Iris pigment epithelial cell (primary cell): ENCODE data around the gene BSND.

Experiments used
- DNase-seq: peaks from one replicate; pipeline ENCODE4 v3.0.0-alpha.2; 2011; ENCODE audit warnings: low read depth

Gene BSND

DNA sequence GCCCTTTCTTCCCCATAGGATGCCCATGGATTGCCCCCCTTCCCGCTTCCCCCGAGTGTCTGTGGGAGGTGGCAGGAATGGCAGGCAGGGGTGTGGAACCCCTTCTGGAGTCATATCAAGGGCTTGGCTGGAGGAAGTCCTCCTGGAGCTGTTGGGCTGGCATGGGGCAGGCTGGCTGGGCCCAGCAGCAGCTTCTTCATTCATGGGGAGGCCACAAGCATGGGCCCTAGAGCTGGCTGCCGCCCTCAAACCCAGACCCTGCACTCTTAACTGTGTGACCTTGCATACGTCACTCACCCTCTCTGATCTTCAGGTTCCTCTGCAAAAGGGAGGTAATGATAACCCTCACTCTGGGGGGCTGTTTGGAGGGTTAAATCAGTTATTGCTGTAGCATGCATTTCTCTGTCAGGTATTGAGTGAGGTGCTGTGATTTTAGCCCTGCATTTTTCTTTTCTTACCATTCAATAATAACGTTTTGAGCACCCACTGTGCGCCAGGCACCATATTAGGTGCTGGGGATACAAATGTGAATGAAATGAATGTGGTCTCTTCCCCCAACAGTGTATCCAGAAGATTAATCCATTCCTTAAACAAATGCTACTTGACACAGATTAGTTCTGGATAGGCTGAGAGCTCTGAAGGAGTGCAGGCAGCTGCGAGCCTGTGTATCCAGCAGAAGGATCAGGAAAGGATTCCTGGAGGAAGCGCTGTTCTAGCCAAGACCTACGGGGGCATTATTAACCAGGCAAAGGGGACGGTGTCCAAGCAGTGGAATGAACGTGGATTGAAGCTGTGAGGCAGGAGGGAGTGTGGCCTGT is 49.9 kb downstream of the BSND start:
- DNase-seq = no peak

GRCh38 chr1:55049271-55049913 is 50.7 kb downstream of the BSND start:
- DNase-seq = no peak

DNA sequence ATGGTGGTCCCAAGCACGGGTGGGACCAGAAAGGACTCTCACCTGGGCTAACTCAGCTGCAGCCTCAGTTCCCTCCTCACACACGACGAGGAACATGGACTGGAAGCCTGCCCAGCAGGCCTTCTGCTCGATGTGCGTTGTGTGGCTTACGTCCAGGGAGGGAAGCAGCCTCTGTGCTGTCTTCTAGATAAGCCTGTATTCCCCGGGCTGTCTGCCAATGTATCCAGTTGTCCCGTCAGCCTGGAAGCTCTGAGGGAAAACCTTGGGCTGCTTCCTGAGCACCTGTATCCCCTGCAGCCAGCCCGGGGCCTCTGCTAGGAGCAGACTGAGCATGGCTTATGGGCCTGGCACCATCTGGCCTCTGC is 51.2 kb downstream of the BSND start:
- DNase-seq = peak; percentile 58

DNA sequence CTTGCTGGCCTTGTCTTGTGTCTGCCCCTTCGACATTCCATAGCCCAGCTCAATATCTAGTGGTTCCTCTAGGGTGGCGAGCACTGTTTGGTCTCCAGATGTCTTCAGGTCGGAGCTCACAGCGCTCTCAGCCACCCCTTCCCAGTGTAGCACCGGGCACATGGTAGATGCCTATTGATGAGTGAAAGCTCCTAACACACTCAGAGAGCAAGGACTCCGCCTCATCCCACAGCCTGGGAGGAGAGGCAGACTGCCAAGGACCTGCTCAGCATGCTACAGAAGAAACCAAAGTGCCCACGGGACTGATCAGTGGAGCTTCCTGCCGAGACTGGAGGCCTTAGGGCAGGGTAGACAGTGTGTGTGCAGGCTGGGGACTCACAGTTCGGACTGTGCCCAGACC is 51.5 kb downstream of the BSND start:
- DNase-seq = peak; percentile 71

DNA sequence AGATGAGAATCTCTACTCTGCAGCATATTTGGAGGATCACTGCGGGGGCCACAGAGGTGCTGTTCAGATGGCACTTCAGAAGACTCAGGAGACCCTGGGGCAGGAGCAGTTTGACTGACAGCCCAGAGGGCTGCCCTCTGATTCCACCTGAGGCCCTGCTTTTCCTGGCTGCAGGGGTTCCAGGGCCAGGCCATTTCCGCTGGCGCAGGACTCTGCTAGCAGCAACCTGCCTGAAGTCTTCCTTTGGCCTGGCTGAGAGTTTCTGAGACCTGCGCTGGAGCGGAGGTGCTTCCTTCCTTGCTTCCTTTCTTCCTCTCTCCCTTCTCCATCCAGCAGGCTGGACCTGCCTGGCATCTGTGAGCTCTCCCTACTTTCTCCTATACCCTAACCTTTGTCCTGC is 52.4 kb downstream of the BSND start:
- no peak for DNase-seq

- no peak for DNase-seq
Observed at GRCh38 chr1:55051621-55052020, 52.9 kb downstream of the BSND start.

DNA sequence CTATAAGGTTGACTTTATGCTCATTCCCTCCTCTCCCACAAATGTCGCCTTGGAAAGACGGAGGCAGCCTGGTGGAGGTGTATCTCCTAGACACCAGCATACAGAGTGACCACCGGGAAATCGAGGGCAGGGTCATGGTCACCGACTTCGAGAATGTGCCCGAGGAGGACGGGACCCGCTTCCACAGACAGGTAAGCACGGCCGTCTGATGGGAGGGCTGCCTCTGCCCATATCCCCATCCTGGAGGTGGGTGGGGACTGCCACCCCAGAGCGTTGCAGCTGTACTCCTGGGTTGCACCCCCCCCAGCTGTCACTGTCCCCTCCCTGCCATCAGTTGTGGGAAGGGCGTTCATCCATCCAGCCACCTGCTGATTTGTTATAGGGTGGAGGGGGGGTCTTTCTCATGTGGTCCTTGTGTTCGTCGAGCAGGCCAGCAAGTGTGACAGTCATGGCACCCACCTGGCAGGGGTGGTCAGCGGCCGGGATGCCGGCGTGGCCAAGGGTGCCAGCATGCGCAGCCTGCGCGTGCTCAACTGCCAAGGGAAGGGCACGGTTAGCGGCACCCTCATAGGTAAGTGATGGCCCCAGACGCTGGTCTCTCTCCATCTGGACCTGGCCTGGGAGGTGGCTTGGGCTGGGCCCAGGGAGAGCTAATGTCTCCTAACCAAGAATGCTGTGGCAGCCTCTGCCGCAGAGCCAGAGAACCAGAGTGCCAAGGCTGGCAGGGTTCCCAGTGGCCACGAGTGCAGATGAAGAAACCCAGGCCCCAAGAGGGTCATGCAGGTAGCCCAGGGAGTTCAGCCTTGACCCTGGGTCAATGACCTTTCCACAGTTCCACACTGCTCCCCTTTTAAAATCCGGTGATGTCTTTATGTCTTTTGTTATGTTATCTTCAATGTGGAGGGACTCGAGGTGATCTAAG is 53.7 kb downstream of the BSND start:
- DNase-seq = no peak

- peak; percentile 67 for DNase-seq
Observed at GRCh38 chr1:55053265-55053954, 54.7 kb downstream of the BSND start.

GRCh38 chr1:55054396-55054795 is 55.7 kb downstream of the BSND start:
- DNase-seq = no peak

GRCh38 chr1:55055084-55055882 is 56.5 kb downstream of the BSND start:
- DNase-seq = no peak

DNA sequence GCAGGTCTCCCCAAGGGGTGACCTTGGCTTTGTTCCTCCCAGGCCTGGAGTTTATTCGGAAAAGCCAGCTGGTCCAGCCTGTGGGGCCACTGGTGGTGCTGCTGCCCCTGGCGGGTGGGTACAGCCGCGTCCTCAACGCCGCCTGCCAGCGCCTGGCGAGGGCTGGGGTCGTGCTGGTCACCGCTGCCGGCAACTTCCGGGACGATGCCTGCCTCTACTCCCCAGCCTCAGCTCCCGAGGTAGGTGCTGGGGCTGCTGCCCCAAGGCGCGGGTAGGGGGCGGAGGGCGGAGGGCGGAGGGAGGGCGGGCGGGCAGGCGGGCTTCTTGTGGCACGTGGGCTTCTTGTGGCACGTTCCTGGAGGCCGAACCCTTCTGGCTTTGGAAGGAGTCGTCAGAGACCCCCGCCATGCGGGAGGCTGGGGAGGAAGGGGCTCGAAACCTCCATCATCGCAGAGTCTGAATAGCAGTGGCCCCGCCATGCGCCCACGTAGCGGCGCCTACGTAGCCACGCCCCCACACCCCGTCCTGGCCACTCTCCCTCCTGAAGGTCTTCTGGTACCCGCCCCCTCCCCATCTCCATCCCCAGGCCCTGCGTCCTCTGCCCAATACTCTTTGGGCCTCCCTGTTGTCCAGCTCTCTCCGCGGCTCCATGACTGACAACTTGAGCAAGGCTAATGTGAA is 57.4 kb downstream of the BSND start:
- no peak for DNase-seq

DNA sequence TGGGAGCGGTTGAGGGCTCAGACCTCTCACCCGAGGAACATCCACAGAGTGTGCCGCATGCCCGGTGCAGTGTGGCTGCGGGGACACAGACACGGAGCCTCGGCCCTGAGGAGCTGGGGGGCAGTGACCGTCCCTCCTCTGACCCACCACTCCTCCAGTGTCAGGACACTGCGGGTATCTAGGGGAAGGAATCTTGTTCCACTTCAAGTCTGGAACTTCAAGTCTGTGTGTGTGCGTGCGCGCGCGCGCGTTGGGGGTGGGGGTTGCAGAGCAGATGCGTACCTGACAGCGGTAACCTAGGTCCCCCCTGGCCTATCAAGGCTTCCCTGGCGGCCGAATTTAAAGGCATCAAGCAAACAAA is 57.9 kb downstream of the BSND start:
- DNase-seq = no peak

- DNase-seq = no peak
Observed at GRCh38 chr1:55057270-55057955, 58.7 kb downstream of the BSND start.

DNA sequence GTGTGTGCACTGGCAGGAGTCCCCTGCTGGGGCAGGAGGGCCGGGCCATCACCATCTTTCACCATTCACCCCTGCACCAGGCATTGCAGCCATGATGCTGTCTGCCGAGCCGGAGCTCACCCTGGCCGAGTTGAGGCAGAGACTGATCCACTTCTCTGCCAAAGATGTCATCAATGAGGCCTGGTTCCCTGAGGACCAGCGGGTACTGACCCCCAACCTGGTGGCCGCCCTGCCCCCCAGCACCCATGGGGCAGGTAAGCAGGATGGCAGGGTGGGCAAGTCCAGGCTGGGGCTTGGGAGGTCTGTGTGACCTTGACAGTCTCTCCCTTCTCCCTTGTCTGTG is 59.2 kb downstream of the BSND start:
- DNase-seq = no peak

DNA sequence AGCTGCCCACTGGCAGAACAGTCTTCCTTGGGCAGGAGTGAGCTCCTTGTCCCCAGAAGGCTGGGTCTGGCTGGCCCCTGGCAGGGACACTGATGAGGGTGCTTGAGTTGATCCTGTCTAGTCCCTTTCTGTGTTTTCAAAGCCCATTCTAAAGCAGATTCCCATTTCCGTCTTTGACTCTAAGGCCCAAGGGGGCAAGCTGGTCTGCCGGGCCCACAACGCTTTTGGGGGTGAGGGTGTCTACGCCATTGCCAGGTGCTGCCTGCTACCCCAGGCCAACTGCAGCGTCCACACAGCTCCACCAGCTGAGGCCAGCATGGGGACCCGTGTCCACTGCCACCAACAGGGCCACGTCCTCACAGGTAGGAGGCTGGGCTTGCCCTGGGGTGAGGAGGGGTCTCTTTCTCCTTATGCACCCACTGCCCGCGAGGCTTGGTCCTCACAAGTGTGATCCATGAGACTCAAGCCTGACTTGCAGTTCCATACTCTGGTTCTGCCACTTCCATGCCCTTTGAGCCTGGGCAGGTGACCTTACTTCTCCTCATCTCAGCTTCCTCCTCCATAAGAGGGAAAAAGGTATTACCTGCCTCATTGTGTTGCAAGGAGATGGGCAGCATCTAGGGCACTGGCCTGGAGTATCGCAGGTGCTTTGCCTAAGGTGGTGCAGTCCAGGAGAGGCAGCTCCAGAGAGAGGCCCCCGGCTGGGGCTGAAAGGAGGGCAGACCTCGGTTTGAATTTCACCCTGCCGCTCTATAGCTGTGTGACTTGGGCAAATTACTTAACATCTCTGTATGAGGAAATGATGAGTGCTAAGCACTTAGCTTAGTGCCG is 60.8 kb downstream of the BSND start:
- DNase-seq = no peak

GRCh38 chr1:55060133-55060999 is 61.6 kb downstream of the BSND start:
- no peak for DNase-seq

GRCh38 chr1:55061000-55061705 is 62.4 kb downstream of the BSND start:
- DNase-seq = no peak
